K562 (cell line): Measurements from ENCODE around the gene RNU2-1. TPM values are rescaled to one million over a fixed set of nuclear protein-coding genes. Genes with fewer than 3 reads are reported as not detected.
"Not testable (repeated sequence)": the region's sequence is repeated elsewhere in the genome, so short reads cannot be mapped to it uniquely, and the experiment has no call there.

Experiments used
- ATAC-seq: fragments of 200-7000 bp; cut with Tn5 transposase; 3 replicates; pipeline ENCODE4 v1.9.1; 2020; ENCODE audit warnings: moderate library complexity
- BruUV-seq: library from RNA; stranded (reverse); fragments of 400-500 nt; replicated peaks from 2 replicates; lab custom pipeline; 2021; lab: Mats Ljungman, UMichigan
- CTCF ChIA-PET: fragments of 300-600 bp; formaldehyde crosslinking; extraction: SDS; loops from one replicate; lab custom pipeline; 2021; ENCODE audit warnings: low intra/inter-chr PET ratio; lab: Yijun Ruan, JAX
- POLR2A ChIA-PET: fragments of 300-600, 350-650 bp; sonication (Branson Sonifier 250); formaldehyde crosslinking; extraction: SDS; loops from one replicate; lab custom pipeline; 2021; ENCODE audit warnings: antibody characterized with exemption, inconsistent platforms; lab: Yijun Ruan, JAX
- DNase-seq, 4 experiments: peaks; one replicate each; pipeline versions ENCODE4 v3.0.0 to v3.0.0-alpha.2; 2011 to 2018; ENCODE audit warnings: low spot score in 3 of 4, mixed read lengths in 3 of 4; ENCODE audit errors: extremely low read depth in 1 of 4
- FAIRE-seq: peaks from 2 replicates; lab custom pipeline; 2011; peaks lifted over from hg19 to GRCh38; lab: Jason Lieb, UNC
- H2AFZ ChIP-seq: 2 replicates; pipeline ENCODE4 v1.6.0; 2011; ENCODE audit warnings: low read depth, low read length, control low read depth, inconsistent platforms
- H3K27ac ChIP-seq: fragments of 200-600 bp; 3 replicates; pipeline ENCODE4 v1.8.0; 2011; ENCODE audit warnings: low read depth, mild to moderate bottlenecking, control low read depth, inconsistent platforms, low read length, moderate library complexity, mixed read lengths; ENCODE audit errors: extremely low read depth
- H3K27me3 ChIP-seq, 2 experiments: fragments of 300-600 bp in 1 of 2; 2 replicates in 1 of 2; 3 replicates in 1 of 2; pipeline versions ENCODE4 v1.6.0 to v1.8.0; 2011; ENCODE audit warnings: inconsistent platforms in 2 of 2, low read length in 2 of 2, mild to moderate bottlenecking in 1 of 2, mixed read lengths in 1 of 2, moderate library complexity in 1 of 2; ENCODE audit not compliant: control insufficient read depth in 2 of 2, insufficient read depth in 2 of 2
- H3K36me3 ChIP-seq: fragments of 300-600 bp; 3 replicates; pipeline ENCODE4 v1.8.0; 2011; ENCODE audit warnings: mild to moderate bottlenecking, low read length, inconsistent platforms; ENCODE audit not compliant: control insufficient read depth, insufficient read depth
- H3K4me1 ChIP-seq, 2 experiments: fragments of 200-600 bp in 1 of 2; replicated peaks in 1 of 2; 2 replicates in 1 of 2; 3 replicates in 1 of 2; pipeline versions ENCODE4 v1.5.1 to v1.8.0; 2011; ENCODE audit warnings: inconsistent platforms in 2 of 2, low read length in 2 of 2, mild to moderate bottlenecking in 1 of 2, mixed read lengths in 1 of 2, moderate library complexity in 1 of 2; ENCODE audit not compliant: control insufficient read depth in 2 of 2, insufficient read depth in 2 of 2
- H3K4me2 ChIP-seq: 2 replicates; pipeline ENCODE4 v1.6.1; 2011; ENCODE audit warnings: low read length, control low read depth, inconsistent platforms, mixed read lengths; ENCODE audit not compliant: insufficient read depth
- H3K4me3 ChIP-seq: fragments of 200-600 bp; sonication (generic), shearing (Covaris generic); 2 replicates; pipeline ENCODE4 v1.5.1; 2016; ENCODE audit warnings: control low read depth, inconsistent platforms
- H3K79me2 ChIP-seq: fragments of 200-600 bp; 3 replicates; pipeline ENCODE4 v1.8.0; 2011; ENCODE audit warnings: low read length, inconsistent platforms; ENCODE audit not compliant: control insufficient read depth, insufficient read depth
- H3K9ac ChIP-seq, 2 experiments: 2 replicates each; pipeline versions ENCODE4 v1.6.0 to v1.6.1; 2011; ENCODE audit warnings: low read depth in 2 of 2, low read length in 2 of 2, control low read depth in 1 of 2, inconsistent platforms in 1 of 2, mild to moderate bottlenecking in 1 of 2, mixed read lengths in 1 of 2; ENCODE audit not compliant: insufficient read depth in 1 of 2
- H3K9me1 ChIP-seq: one replicate; pipeline ENCODE4 v1.6.0; 2011; ENCODE audit warnings: inconsistent platforms, mild to moderate bottlenecking, low read length, moderate library complexity; ENCODE audit not compliant: control insufficient read depth, insufficient read depth
- H3K9me3 ChIP-seq: replicated peaks from 2 replicates; pipeline ENCODE4 v1.5.1; 2011; ENCODE audit warnings: low read depth, low read length, inconsistent platforms; ENCODE audit not compliant: control insufficient read depth, insufficient read depth
- H4K20me1 ChIP-seq: replicated peaks from 2 replicates; pipeline ENCODE4 v1.6.1; 2011; ENCODE audit warnings: low read length, inconsistent platforms, mixed read lengths; ENCODE audit not compliant: control insufficient read depth, insufficient read depth
- CBX3 ChIP-seq, 2 experiments: IDR thresholded peaks; 1 replicate in 1 of 2; 2 replicates in 1 of 2; pipeline ENCODE4 v1.6.1; 2012; ENCODE audit warnings: inconsistent platforms in 2 of 2, low read length in 2 of 2, borderline replicate concordance in 1 of 2, control low read depth in 1 of 2
- CEBPB ChIP-seq: fragments of 450-650 bp; IDR thresholded peaks from 2 replicates; pipeline ENCODE4 v1.6.1; 2016; ENCODE audit warnings: missing genetic modification characterization, missing compliant biosample characterization
- CEBPG ChIP-seq, 3 experiments: fragments of 200-800 bp in 1 of 3; sonication (Bioruptor generic) in 1 of 3; sonication (generic) in 1 of 3; formaldehyde crosslinking in 1 of 3; IDR thresholded peaks in 2 of 3; conservative IDR thresholded peaks in 1 of 3; 2 replicates each; pipeline versions ENCODE4 v1.6.1 to v1.8.0; 2016 to 2022; ENCODE audit warnings: missing compliant biosample characterization in 2 of 3, missing genetic modification characterization in 2 of 3, mild to moderate bottlenecking in 1 of 3, missing genetic modification reagents in 1 of 3
- FOXJ2 ChIP-seq: fragments of 200-800 bp; sonication (Bioruptor generic); IDR thresholded peaks from 2 replicates; pipeline ENCODE4 v1.6.1; 2016; ENCODE audit warnings: missing genetic modification characterization, missing compliant biosample characterization
- HOXB6 ChIP-seq: fragments of 250-450 bp; sonication (Bioruptor Pico); IDR thresholded peaks from 2 replicates; pipeline ENCODE4 v1.5.1; 2022; ENCODE audit warnings: mild to moderate bottlenecking, borderline replicate concordance
- MCM2 ChIP-seq: fragments of 450-650 bp; IDR thresholded peaks from 2 replicates; pipeline ENCODE4 v1.6.1; 2017; ENCODE audit warnings: low read depth, mild to moderate bottlenecking
- NBN ChIP-seq: fragments of 450-650 bp; IDR thresholded peaks from 2 replicates; pipeline ENCODE4 v1.6.1; 2016; ENCODE audit warnings: low read depth, mild to moderate bottlenecking
- ZFP1 ChIP-seq: fragments of 450-650 bp; formaldehyde crosslinking; IDR thresholded peaks from 2 replicates; pipeline ENCODE4 v1.4.0; 2020; ENCODE audit warnings: mild to moderate bottlenecking, mixed read lengths
- WGBS: fragments of 100-300 bp; shearing (Covaris generic); methylation state at CpG from one replicate; pipeline ENCODE4 v1.1.6; 2016; ENCODE audit warnings: low coverage, mixed read lengths; ENCODE audit not compliant: insufficient coverage; ENCODE audit errors: missing lambda C conversion rate; 5-methylcytosine and 5-hydroxymethylcytosine counted together
- in situ Hi-C: fragments of 300-500 bp; cut with MboI; formaldehyde crosslinking; loops from 4 replicates; pipeline ENCODE4 v1.15.0; 2018; ENCODE audit warnings: inconsistent platforms, mixed read lengths
- intact Hi-C: fragments of 100-400 bp; cut with micrococcal nuclease; formaldehyde crosslinking; loops from 2 replicates; pipeline ENCODE4 v1.14.2; 2022
- polyA plus RNA-seq, 8 experiments: library from polyadenylated mRNA; depleted of rRNA in 4 of 8; stranded (reverse) in 5 of 8; unstranded in 3 of 8; fragments of >200 nt; fragmentation: Nextera tagmentation in 2 of 8; fragmentation: Illumina TruSeq in 1 of 8; extraction: Ambion mirVana in 2 of 8; extraction: Trizol in 1 of 8; gene quantifications; 2 replicates each; pipeline versions ENCODE4 v1.2.1 to v1.2.3, GENCODE V29; 2011 to 2014; ENCODE audit warnings: inconsistent platforms in 1 of 8, missing spikeins in 1 of 8
- total RNA-seq, 7 experiments: library from RNA; depleted of rRNA in 6 of 7; stranded (reverse); fragments of >200 nt in 6 of 7; fragmentation: Illumina TruSeq in 2 of 7; extraction: Trizol in 2 of 7; gene quantifications; 2 replicates each; pipeline versions ENCODE4 v1.2.1 to v1.2.3, GENCODE V29; 2011 to 2021; ENCODE audit warnings: low replicate concordance in 1 of 7

RNU2-1 gene
- total and polyA plus RNA-seq, 9 of the 15 experiments (the other 6 are each of a cell fraction or from before 2014, with no cell fraction given) = 9,527 TPM; not detected in 8

- H4K20me1 ChIP-seq = no peaks in the 10 kb centered on the region
- no peaks in the 10 kb centered on the region for H3K9me1 ChIP-seq
- DNase-seq (no peak), FAIRE-seq (no peak), ATAC-seq (no peak)
- intact Hi-C loops = no loop called here
- in situ Hi-C loops = no loop called here
- H3K4me1 ChIP-seq = peaks cover 3 to 9% of the 10 kb centered on the region in 2 experiments; a peak in 2 of 5 replicates
- H3K36me3 ChIP-seq = peaks cover 16% of the 10 kb centered on the region; the same call in 2 of the 3 replicates
- H3K4me2 ChIP-seq = no peak overlapping the region
- no peak overlapping the region for H3K4me3 ChIP-seq
- H3K27me3 ChIP-seq = no peaks in the 10 kb centered on the region
- no peaks in the 10 kb centered on the region for H3K79me2 ChIP-seq
- ChIA-PET CTCF (no interaction called here), POLR2A (interaction anchor here (0.5 to 4.3 kb wide), 3 partner anchors 12 to 542 kb away, joined by 3 to 23 read pairs (median 4); no protein-coding TSS in a partner anchor)
- H2AFZ ChIP-seq = no peak overlapping the region
- no peaks in the 10 kb centered on the region for H3K9me3 ChIP-seq
- TF ChIP-seq HOXB6 (CRISPR knock-in tag) (no peak), CBX3 (IDR thresholded peaks at IDR 0.05; ENCODE audit: borderline replicate concordance in 1 of 2, low read length in 2 of 2) (no peak), NBN (no peak), FOXJ2 (no peak)
- H3K27ac ChIP-seq = no peak overlapping the region
- 24% methylated on average over 2 of the region's 2 CpGs for WGBS
- H3K9ac ChIP-seq = no peak overlapping the region
- TSS peak; percentile 52 for BruUV-seq
Measured at GRCh38 chr17:43211123-43211479, 22.7 kb downstream of the RNU2-1 start.

- no peaks in the 10 kb centered on the region for H4K20me1 ChIP-seq
- in situ Hi-C loops = no loop called here
- peaks cover 1 to 7% of the 10 kb centered on the region in 2 experiments; a peak in 2 of 5 replicates for H3K4me1 ChIP-seq
- no peaks in the 10 kb centered on the region for H3K27me3 ChIP-seq
- WGBS = 73% methylated on average over 3 of the region's 3 CpGs
- TF ChIP-seq CEBPB (tag) (peak; percentile 76), MCM2 (no peak), ZFP1 (no peak), CEBPG (CRISPR knock-in tag; IDR thresholded peaks at IDR 0.05) (no peak), CEBPG (tag; conservative IDR thresholded peaks at IDR 0.05 in 1 of 2, IDR thresholded peaks at IDR 0.05 in 1 of 2) (peak; percentile 24 to 68; a peak in 3 of 4 replicates)
- CTCF ChIA-PET = no interaction called here
- intact Hi-C loops = no loop called here
- no peak overlapping the region for H3K9ac ChIP-seq
- no peak overlapping the region for H3K4me2 ChIP-seq
- no peak overlapping the region for H3K27ac ChIP-seq
- H3K36me3 ChIP-seq = peaks cover 16% of the 10 kb centered on the region; the same call in 2 of the 3 replicates
- no peak overlapping the region for H2AFZ ChIP-seq
- POLR2A ChIA-PET = no interaction called here
- BruUV-seq = no TSS peak
- ATAC-seq = no peak
- no peaks in the 10 kb centered on the region for H3K79me2 ChIP-seq
- no peak overlapping the region for H3K4me3 ChIP-seq
- no peak for DNase-seq
- FAIRE-seq = no peak
- H3K9me3 ChIP-seq = no peaks in the 10 kb centered on the region
- H3K9me1 ChIP-seq = no peaks in the 10 kb centered on the region
Measured at GRCh38 chr17:43210576-43210975, 23.2 kb downstream of the RNU2-1 start.

DNA sequence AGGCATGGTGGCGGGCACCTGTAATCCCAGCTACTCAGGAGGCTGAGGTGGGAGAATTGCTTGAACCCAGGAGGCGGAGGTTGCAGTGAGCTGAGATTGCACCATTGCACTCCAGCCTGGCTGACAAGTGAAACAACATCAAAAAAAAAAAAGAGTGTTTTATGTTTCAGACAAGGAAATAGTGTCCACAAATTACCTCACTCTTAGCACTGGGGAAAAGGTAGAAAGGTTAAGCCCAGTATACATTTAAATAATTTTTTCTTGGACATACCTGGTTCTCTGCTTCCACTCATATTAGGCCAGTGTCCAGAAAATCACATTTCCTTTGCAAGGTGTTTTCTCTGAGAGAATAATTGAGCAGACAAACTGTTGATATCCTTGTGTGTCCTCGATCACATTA lies 30.8 kb downstream of the RNU2-1 start:
- H3K9me3 ChIP-seq, H3K27me3 ChIP-seq, ATAC-seq, H3K9me1 ChIP-seq, H3K4me1 ChIP-seq, H3K4me2 ChIP-seq, DNase-seq, H3K9ac ChIP-seq, in situ Hi-C loops, H3K4me3 ChIP-seq, H3K27ac ChIP-seq, intact Hi-C loops, H3K79me2 ChIP-seq, BruUV-seq, H2AFZ ChIP-seq, FAIRE-seq, H4K20me1 ChIP-seq: not testable (repeated sequence)
- peaks cover 43% of the 10 kb centered on the region; the same call in 2 of the 3 replicates for H3K36me3 ChIP-seq
- ChIA-PET POLR2A (interaction anchor here (2.3 to 6.7 kb wide), 2 partner anchors 12 to 114 kb away, joined by 7 to 48 read pairs; no protein-coding TSS in a partner anchor), CTCF (interaction anchor here (0.6 kb wide), 1 partner anchor 50 kb away, joined by 3 read pairs; no protein-coding TSS in a partner anchor)
- WGBS = 84% methylated on average over 3 of the region's 3 CpGs
